HG03060 (cell line): ENCODE results near the gene N4BP2.

Experiments
- ATAC-seq: cut with Tn5 transposase; IDR thresholded peaks from one replicate; pipeline ENCODE4 v1.9.1; 2021; ENCODE audit warnings: low read depth, moderate number of reproducible peaks; ENCODE audit not compliant: unreplicated experiment

Gene N4BP2

DNA sequence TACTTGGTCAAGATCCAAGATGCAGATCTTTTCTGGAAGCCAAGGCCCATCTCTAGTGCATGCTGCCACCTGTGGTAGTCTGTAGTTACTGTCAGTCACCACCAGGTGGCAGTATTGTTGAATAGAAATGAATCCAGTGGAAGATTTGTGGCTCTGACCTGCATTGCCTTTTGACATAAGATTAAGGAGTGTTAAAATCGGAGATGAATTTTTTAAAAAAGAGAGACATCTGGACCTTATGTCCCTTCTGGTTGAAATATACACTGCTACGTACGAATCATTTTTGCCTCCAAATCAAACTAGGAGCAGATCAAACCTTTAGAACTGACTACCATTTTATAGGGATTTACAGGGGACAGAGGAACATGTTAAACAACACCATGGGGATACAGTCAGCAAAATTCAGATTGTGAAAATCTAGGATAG lies 93.3 kb downstream of the N4BP2 start:
- no peak for ATAC-seq

- no peak for ATAC-seq
Observed at GRCh38 chr4:40150932-40151331, 94.3 kb downstream of the N4BP2 start.

DNA sequence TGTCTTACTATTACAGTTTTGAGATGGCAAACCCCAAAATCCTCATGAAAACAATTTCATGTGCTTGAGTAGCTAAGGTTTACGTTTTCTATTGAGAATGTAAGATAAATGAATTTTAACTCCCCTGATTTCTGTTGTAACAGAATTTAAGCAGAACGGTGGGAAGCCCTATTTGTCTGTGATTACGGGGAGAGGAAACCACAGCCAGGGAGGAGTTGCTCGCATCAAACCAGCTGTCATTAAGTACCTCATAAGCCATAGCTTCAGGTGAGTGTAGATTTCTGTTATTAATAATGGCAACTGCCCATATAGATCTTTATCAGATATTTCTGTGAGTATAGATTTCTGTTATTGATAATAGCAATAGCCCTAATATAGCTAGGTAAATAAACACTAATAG lies 96.0 kb downstream of the N4BP2 start:
- ATAC-seq, result no peak

- no peak for ATAC-seq
Observed at GRCh38 chr4:40157436-40157835, 100.8 kb downstream of the N4BP2 start.

DNA sequence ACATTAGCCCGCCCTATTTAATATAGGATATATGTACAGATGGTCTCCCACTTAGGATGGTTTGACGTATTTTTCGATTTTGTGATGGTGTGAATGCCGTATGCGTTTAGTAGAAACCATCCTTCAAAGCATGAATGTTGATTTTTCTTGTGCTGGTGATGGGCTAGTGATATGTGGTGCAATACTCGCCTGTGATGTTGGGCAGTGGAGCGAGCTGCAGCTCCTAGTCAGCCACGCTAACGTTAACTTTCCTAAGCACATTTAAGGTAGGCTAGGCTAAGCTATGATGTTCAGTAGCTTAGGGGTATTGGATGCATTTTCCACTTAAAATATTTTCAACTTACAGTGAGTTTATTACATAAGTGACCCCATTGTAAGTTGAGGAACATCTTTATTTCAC lies 103.6 kb downstream of the N4BP2 start:
- no peak for ATAC-seq

DNA sequence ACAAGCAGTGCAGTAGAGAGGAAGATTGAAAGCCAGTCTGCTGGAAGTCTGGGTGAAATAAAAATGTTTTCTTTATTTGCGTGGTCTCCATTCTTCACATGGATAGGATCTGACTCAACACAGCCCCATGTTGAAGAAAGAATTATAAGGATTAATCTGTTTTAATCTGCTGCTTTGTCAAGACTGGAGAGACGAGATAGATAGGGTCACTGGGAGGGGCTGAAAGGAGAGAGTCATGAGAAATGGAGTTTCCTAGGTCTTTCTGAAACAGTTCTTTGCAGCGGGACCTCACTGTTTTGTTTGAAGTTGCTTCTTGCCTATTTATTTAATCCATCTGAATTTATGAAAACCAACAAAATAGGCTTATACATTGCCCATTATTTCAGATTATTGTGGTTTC lies 107.8 kb downstream of the N4BP2 start:
- no peak for ATAC-seq

DNA sequence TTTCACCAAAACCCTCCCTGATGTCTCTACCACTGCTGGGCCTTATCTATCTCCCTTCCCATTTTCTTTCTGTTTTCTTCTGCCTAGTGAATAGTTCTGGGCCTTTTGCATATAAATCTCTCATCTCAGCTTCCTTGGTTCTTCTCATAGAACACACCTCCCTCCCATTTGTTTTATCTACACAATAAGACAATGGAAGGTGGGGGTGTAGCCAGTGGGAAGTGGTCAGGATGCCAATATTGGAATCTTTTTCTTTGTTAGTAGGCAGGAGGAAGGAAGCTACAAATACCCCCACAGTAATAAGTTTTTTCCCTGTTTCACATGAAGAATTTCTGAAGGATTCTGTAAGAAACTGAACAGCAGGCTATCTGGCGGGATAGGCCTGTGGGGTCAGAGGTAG lies 109.3 kb downstream of the N4BP2 start:
- ATAC-seq, result no peak

DNA sequence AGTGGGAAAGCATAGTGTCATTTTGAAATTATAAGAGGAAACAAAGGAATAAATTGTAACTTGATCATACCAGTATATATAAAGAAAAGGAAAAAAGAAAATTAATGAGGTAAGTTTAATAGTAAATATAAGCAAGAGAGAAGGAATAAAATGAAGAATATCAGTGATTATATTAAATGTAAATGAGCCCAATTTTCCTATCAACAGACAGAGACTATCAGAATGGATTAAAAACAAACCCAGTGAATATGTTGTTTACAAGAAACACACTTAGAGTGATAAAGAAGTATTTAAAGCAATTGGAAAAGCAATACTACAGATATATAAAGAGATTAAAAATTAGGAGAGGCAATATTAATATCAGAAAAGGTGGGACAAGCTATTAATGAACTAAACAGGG lies 111.4 kb downstream of the N4BP2 start:
- no peak for ATAC-seq

DNA sequence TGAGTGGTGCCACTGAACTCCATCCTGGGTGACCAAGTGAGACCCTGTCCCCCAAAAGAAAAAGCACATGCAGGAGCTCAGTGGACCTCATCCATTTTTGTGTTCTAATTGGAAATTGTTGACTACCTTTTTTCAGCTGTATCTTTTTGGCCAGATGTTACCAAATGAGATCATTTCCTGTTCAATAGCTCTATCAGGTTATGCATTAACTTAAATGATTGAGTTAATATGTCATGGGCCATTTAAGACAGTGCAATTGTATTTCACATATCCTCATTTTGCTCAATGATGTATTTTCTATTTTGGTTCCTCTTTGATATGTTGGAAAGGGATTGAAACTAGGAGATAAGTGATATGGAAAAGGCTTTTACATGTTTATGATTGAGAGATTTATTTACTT lies 113.9 kb downstream of the N4BP2 start:
- no peak for ATAC-seq

GRCh38 chr4:40173470-40173875 lies 116.8 kb downstream of the N4BP2 start:
- ATAC-seq, result peak; percentile 55

DNA sequence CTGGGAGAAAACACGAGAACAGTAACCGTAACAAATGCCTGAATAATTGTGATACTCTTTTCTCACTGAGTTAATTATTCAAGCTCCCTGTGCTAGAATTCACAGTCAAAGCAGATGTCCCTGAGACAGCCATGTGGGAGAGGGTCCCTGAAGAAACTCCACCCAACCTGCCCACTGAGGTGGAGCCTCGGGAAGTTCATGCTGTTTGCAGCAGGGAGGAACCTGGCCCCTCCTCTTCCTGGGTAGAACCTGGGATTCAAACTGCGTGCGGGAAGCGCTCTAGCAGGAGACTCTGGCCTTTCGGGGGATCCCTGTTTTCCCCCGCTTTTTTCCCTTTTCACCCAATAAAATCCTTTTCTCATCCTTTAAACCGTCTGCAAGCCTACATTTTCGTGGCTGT lies 120.0 kb downstream of the N4BP2 start:
- ATAC-seq, result no peak

- ATAC-seq, result no peak
Observed at GRCh38 chr4:40177591-40177990, 120.9 kb downstream of the N4BP2 start.

GRCh38 chr4:40178672-40179071 lies 122.0 kb downstream of the N4BP2 start:
- ATAC-seq, result no peak

GRCh38 chr4:40179360-40179759 lies 122.7 kb downstream of the N4BP2 start:
- no peak for ATAC-seq

GRCh38 chr4:40180356-40180755 lies 123.7 kb downstream of the N4BP2 start:
- ATAC-seq, result no peak

- no peak for ATAC-seq
Observed at GRCh38 chr4:40182001-40182400, 125.4 kb downstream of the N4BP2 start.

GRCh38 chr4:40182954-40183353 lies 126.3 kb downstream of the N4BP2 start:
- no peak for ATAC-seq

DNA sequence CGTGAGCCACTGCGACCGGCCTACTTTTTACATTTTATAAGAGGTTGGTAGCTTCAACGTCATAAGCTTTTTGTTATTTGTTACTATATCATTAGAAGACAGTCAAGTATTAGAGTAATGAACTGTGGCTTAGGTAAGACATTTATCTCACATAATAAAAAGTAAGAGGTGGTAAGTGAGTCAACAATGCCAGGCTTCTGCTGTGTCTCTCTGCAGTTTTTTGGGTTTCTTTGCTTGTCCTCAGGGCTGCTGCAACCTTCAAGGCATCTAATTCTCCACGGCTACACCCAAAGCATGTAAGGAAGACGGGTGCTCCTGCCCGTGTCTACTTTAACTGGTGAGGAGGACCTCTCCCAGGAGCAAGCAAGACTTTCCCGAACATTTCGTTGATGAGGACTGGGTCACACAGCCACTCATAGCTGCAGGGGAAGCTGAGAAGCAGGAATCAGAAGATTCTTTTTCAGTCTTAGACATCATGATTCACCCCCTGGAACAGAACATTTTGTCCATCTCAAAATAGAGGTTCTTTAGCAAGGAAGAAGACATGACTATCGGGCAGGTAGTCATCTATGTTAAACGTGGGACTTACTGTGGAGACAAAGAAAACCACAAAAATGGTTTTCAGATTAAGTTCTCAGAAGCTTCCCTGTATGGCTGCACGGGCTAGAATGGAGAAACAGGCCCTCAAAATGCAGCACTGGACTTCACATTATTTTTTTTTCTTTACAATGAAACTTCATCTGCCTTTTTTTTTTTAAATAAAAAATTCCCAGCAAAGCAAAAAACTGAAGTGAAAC lies 127.2 kb downstream of the N4BP2 start:
- no peak for ATAC-seq

- ATAC-seq, result peak; percentile 41
Observed at GRCh38 chr4:40185830-40186664, 129.4 kb downstream of the N4BP2 start.

GRCh38 chr4:40186665-40187014 lies 130.0 kb downstream of the N4BP2 start:
- no peak for ATAC-seq

DNA sequence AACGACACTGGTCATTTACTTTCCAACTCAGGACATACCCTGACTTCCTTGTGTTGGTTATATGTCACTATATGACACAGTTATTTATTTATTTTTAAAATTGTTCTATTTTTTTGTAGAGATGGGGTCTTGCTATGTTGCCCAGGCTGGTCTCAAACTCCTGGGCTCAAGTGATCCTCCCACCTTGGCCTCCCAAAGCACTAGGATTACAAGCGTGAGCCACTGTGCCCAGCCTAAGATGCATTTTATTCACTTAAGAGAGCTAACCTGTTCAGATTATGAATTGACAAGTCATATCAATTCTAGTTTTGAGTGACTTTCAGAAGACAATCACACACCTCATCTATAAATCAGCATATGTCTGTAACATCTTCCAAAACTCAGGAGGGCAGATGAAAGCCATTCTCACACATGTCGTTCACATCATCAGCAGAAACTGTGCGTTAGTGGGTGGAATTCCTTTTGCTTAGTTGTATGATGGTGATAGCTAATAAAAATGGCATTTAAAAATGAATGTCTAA lies 130.8 kb downstream of the N4BP2 start:
- ATAC-seq, result no peak

DNA sequence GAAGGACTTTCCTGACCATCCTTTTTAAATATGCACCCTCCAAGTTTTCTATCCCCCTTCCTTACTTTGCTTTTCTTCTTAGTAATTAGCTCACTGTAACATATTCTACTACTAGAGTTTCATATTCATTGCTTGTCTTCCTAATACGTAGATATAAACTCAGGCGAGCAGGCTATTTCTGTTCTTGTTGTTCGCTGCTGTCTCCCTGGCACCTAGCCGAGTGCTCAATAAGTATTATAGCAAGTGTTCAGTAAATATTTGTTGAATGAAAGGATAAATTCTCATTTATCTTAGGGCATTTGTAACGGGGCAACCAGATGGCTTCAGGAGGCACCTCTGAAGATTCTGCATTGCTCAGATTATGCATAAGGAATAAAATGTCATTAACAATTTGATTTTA lies 133.4 kb downstream of the N4BP2 start:
- ATAC-seq, result no peak
